HepG2 (cell line): ENCODE measurements around the gene CAVIN2. TPM values are rescaled to one million over a fixed set of nuclear protein-coding genes. Genes with fewer than 3 reads are reported as not detected.

Experiments
- AHDC1 ChIP-seq: sonication (generic); formaldehyde crosslinking; IDR thresholded peaks from 2 replicates; pipeline ENCODE4 v1.5.1; 2020; ENCODE audit warnings: mild to moderate bottlenecking, missing genetic modification reagents, borderline replicate concordance
- ATF7-NPFF ChIP-seq: sonication (generic); formaldehyde crosslinking; IDR thresholded peaks from 2 replicates; pipeline ENCODE4 v1.8.1; 2023; ENCODE audit warnings: mild to moderate bottlenecking, low read depth, missing genetic modification reagents, moderate library complexity
- ELK4 ChIP-seq: sonication (generic); formaldehyde crosslinking; IDR thresholded peaks from 2 replicates; pipeline ENCODE4 v1.9.0; 2021; ENCODE audit warnings: missing genetic modification reagents, borderline replicate concordance
- FOSL1 ChIP-seq: sonication (generic); formaldehyde crosslinking; IDR thresholded peaks from 2 replicates; pipeline ENCODE4 v1.9.0; 2021; ENCODE audit warnings: missing genetic modification reagents, borderline replicate concordance
- GATAD1 ChIP-seq: IDR thresholded peaks from 2 replicates; pipeline ENCODE4 v1.6.1; 2016; ENCODE audit warnings: missing genetic modification reagents, missing compliant biosample characterization
- HOMEZ ChIP-seq: IDR thresholded peaks from 2 replicates; pipeline ENCODE4 v1.6.1; 2016; ENCODE audit warnings: low read depth
- RXRA ChIP-seq: sonication (generic); formaldehyde crosslinking; IDR thresholded peaks from 2 replicates; pipeline ENCODE4 v1.5.1; 2020; ENCODE audit warnings: missing genetic modification reagents
- RXRB ChIP-seq: IDR thresholded peaks from 2 replicates; pipeline ENCODE4 v1.6.1; 2016; ENCODE audit warnings: borderline replicate concordance, missing genetic modification reagents, missing compliant biosample characterization
- STAG1 ChIP-seq: sonication (generic); formaldehyde crosslinking; IDR thresholded peaks from 2 replicates; pipeline ENCODE4 v1.4.0; 2020; ENCODE audit warnings: missing genetic modification reagents
- ZBTB38 ChIP-seq: sonication (generic); formaldehyde crosslinking; IDR thresholded peaks from 2 replicates; pipeline ENCODE4 v1.5.1; 2020; ENCODE audit warnings: mild to moderate bottlenecking, missing genetic modification reagents
- ZNF382 ChIP-seq: sonication (generic); formaldehyde crosslinking; IDR thresholded peaks from 2 replicates; pipeline ENCODE4 v1.5.0; 2020; ENCODE audit warnings: missing genetic modification reagents, mild to moderate bottlenecking, borderline replicate concordance
- ZNF484 ChIP-seq: sonication (generic); formaldehyde crosslinking; IDR thresholded peaks from 2 replicates; pipeline ENCODE4 v1.5.1; 2020; ENCODE audit warnings: mild to moderate bottlenecking, low read depth, missing genetic modification reagents, borderline replicate concordance
- ZNF503 ChIP-seq: sonication (generic); formaldehyde crosslinking; IDR thresholded peaks from 2 replicates; pipeline ENCODE4 v1.4.0; 2020; ENCODE audit warnings: missing genetic modification reagents
- ZNF83 ChIP-seq: sonication (generic); formaldehyde crosslinking; IDR thresholded peaks from 2 replicates; pipeline ENCODE4 v1.4.0; 2020; ENCODE audit warnings: missing genetic modification reagents, mild to moderate bottlenecking, borderline replicate concordance
- polyA plus RNA-seq, 8 experiments: library from polyadenylated mRNA; depleted of rRNA in 3 of 8; stranded (reverse) in 7 of 8; unstranded in 1 of 8; fragments of >200 nt; fragmentation: Illumina TruSeq in 4 of 8; extraction: Trizol in 4 of 8; gene quantifications; 2 replicates each; pipeline versions ENCODE4 v1.2.1 to v1.2.3, GENCODE V29; 2011 to 2016; ENCODE audit warnings: low read depth in 4 of 8, missing spikeins in 1 of 8, mixed read lengths in 1 of 8; ENCODE audit not compliant: insufficient read depth in 1 of 8
- total RNA-seq, 5 experiments: library from RNA; depleted of rRNA; stranded (reverse); fragments of >200 nt; fragmentation: Illumina TruSeq; extraction: Trizol; gene quantifications; 2 replicates each; pipeline ENCODE4 v1.2.3, GENCODE V29; 2016; ENCODE audit warnings: low read depth in 1 of 5

The CAVIN2 gene
- total and polyA plus RNA-seq, 2 of the 13 experiments (the other 11 are each of a cell fraction or from before 2014, with no cell fraction given): 7.6 to 38.8 TPM

- TF ChIP-seq AHDC1 (CRISPR knock-in tag) (no peak), ZBTB38 (CRISPR knock-in tag) (peak; percentile 47; the same call in 1 of the 2 replicates), ATF7-NPFF (no peak), ZNF83 (CRISPR knock-in tag) (no peak), RXRB (CRISPR knock-in tag) (0 out of 2 replicates have a peak, but pooled peaks have one; percentile 42), GATAD1 (no peak), ELK4 (CRISPR knock-in tag) (no peak), HOMEZ (0 out of 2 replicates have a peak, but pooled peaks have one; percentile 27), RXRA (CRISPR knock-in tag) (peak; percentile 24; the same call in 1 of the 2 replicates), STAG1 (CRISPR knock-in tag) (peak; percentile 24; the same call in 1 of the 2 replicates), FOSL1 (no peak), ZNF484 (CRISPR knock-in tag) (no peak), ZNF503 (no peak), ZNF382 (CRISPR knock-in tag) (no peak)
- TF ChIP-seq, all 625 proteins: peak for 24
These were observed 1.6 kb downstream of the CAVIN2 start (continued) for GRCh38 chr2:191845248-191845715.
